Mucosa of descending colon (tissue), 3 donors: ENCODE data around the gene PRKAB1. TPM values are rescaled to one million over a fixed set of nuclear protein-coding genes. Genes with fewer than 3 reads are reported as not detected.

Experiments used
- ATAC-seq: fragments of 200-7000 bp; cut with Tn5 transposase; one replicate; pipeline ENCODE4 v1.9.1; 2020; ENCODE audit warnings: mild to moderate bottlenecking, moderate library complexity
- DNase-seq, 3 donors: peaks; one replicate each; pipeline ENCODE4 v3.0.0-alpha.2; 2020
- H3K36me3 ChIP-seq: fragments of 200-600 bp; one replicate; pipeline ENCODE4 v1.8.0; 2021; ENCODE audit warnings: low read depth, mild to moderate bottlenecking
- H3K4me1 ChIP-seq: fragments of 200-600 bp; one replicate; pipeline ENCODE4 v1.8.0; 2021; ENCODE audit warnings: low read depth, mild to moderate bottlenecking
- H3K4me3 ChIP-seq: fragments of 200-600 bp; one replicate; pipeline ENCODE4 v1.8.0; 2021; ENCODE audit warnings: mild to moderate bottlenecking
- H3K9me3 ChIP-seq: fragments of 200-600 bp; one replicate; pipeline ENCODE4 v1.8.0; 2021; ENCODE audit warnings: mild to moderate bottlenecking
- CTCF ChIP-seq: fragments of 200-600 bp; IDR thresholded peaks from one replicate; pipeline ENCODE4 v1.8.0; 2022; ENCODE audit warnings: antibody characterized with exemption, mild to moderate bottlenecking
- intact Hi-C, 2 donors: fragments of 100-400 bp; cut with DNase I in 1 of 2; cut with micrococcal nuclease in 1 of 2; formaldehyde crosslinking; loops; one replicate each; pipeline versions ENCODE4 v1.11.0 to v1.11.1; 2022; cut with DNase I, micrococcal nuclease
- total RNA-seq, 3 donors: library from RNA; stranded (reverse); fragmentation: NEBNext Ultra II Directional in 2 of 3; extraction: Animal tissue kit (Norgen Biotek cat#: 25700) in 2 of 3; gene quantifications; one replicate each; pipeline versions ENCODE4 v1.2.1 to v1.2.4, GENCODE V29; 2021 to 2023
- donor health status: DM: no; HTN: no; CAD: no; lungs with moderate emphysema.
- donor health status: DM: no; HTN: no; CAD: no.
- donor health status: DM: no; HTN: yes; CAD: no.

Gene PRKAB1
- total RNA-seq, 3 donors from 2014 or later, result 63.8 to 127 (median 90.1) TPM

GRCh38 chr12:119712721-119713120 lies 44.8 kb downstream of the PRKAB1 start:
- Histone ChIP-seq H3K9me3 (no peaks in the 10 kb centered on the region), H3K36me3 (no peaks in the 10 kb centered on the region), H3K4me1 (peaks cover 13% of the 10 kb centered on the region), H3K4me3 (no peak overlapping the region)
- TF ChIP-seq CTCF, result no peak
- intact Hi-C loops, result no loop called here
- no peak for DNase-seq
- ATAC-seq, result no peak

DNA sequence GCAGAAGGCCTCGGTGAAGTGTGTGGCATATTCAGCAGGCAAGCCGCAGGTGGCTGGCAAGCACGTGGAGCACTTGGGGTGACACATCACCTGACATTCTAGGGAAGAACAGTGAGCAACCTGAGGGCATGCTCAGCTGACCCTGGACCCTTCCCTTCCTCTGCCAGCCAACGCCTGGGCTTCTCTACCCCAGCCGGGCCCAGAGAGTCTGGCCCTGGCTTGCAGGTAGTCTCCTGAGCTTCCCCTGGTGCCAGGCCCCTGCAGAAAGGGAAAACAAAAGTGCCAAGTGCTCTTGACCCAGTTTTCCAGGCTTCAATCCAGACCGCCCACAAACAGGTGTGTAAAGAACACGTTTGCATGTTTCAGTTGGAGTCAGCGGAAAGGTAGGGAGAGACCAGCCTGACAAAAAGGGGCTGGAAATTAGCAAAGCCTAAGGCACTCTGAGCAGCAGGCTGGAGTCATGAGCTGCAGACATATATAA lies 45.7 kb downstream of the PRKAB1 start:
- Histone ChIP-seq H3K9me3 (no peaks in the 10 kb centered on the region), H3K4me1 (peaks cover 13% of the 10 kb centered on the region), H3K4me3 (no peak overlapping the region), H3K36me3 (no peaks in the 10 kb centered on the region)
- TF ChIP-seq CTCF, result no peak
- intact Hi-C loops, result no loop called here
- DNase-seq (no peak), ATAC-seq (no peak)

DNA sequence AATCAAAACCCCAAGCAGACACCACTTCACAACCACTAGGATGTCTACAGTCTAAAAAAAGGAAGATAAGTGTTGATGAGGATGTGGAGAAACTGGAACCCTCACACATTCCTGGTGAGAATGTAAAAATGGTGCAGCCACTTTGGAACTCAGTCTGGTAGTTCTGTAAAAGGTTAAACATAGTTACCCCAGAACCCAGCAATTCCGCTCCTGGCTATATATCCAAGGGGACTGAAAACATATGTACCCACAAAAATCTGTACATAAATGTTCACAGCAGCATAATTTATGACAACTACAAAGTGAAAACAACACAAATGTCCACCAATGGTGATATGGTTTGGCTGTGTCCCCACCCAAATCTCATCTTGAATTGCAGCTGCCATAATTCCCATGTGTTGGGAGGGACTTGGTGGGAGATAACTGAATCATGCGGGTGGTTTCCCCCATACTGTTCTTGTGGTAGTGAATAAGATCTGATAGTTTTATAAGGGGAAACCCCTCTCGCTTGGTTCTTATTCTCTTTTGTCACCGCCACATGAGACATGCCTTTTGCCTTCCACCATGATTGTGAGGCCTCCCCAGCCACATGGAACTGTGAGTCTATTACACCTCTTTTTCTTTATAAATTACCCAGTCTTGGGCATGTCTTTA lies 46.8 kb downstream of the PRKAB1 start:
- intact Hi-C loops, result no loop called here
- ATAC-seq, result no peak
- Histone ChIP-seq H3K4me1 (peaks cover 13% of the 10 kb centered on the region), H3K9me3 (no peaks in the 10 kb centered on the region), H3K4me3 (no peak overlapping the region), H3K36me3 (no peaks in the 10 kb centered on the region)
- DNase-seq, result no peak
- TF ChIP-seq CTCF, result no peak

DNA sequence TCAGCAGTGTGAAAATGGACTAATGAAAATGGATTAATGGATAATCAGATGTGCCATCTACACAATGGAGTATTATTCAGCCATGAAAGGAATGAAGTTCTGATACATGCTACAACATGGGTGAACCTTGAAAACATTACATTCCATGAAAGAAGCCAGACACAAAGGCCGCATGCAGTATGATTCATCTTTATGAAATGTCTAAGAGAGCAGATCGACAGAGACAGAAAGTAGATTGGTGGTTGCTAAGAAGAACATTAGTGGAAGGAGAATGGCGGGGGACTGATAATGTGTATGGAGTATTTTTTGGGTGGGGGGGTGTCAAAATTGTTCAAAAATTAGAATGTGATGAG lies 47.3 kb downstream of the PRKAB1 start:
- Histone ChIP-seq H3K36me3 (no peaks in the 10 kb centered on the region), H3K4me1 (peaks cover 13% of the 10 kb centered on the region), H3K4me3 (no peak overlapping the region), H3K9me3 (no peaks in the 10 kb centered on the region)
- no peak for TF ChIP-seq CTCF
- intact Hi-C loops, result no loop called here
- DNase-seq (no peak), ATAC-seq (no peak)

GRCh38 chr12:119718141-119718540 lies 50.2 kb downstream of the PRKAB1 start:
- H3K36me3 ChIP-seq, result no peaks in the 10 kb centered on the region
- intact Hi-C loops, result no loop called here
- DNase-seq, result no peak
- TF ChIP-seq CTCF, result no peak
- H3K4me3 ChIP-seq, result no peak overlapping the region
- no peak for ATAC-seq
- no peaks in the 10 kb centered on the region for H3K9me3 ChIP-seq
- peaks cover 13% of the 10 kb centered on the region for H3K4me1 ChIP-seq

- Histone ChIP-seq H3K4me1 (peaks cover 13% of the 10 kb centered on the region), H3K9me3 (no peaks in the 10 kb centered on the region), H3K4me3 (no peak overlapping the region), H3K36me3 (no peaks in the 10 kb centered on the region)
- ATAC-seq (no peak), DNase-seq (no peak)
- TF ChIP-seq CTCF, result no peak
- intact Hi-C loops, result no loop called here
Measured at GRCh38 chr12:119720349-119720748, 52.4 kb downstream of the PRKAB1 start.
